DND-41 (cell line): ENCODE data around the gene ATG9A.

Experiments used
- ATAC-seq: fragments of 200-7000 bp; cut with Tn5 transposase; 3 replicates; pipeline ENCODE4 v1.9.1; 2021; ENCODE audit warnings: low read depth; ENCODE audit not compliant: insufficient read depth
- DNase-seq: peaks from one replicate; pipeline ENCODE4 v3.0.0-alpha.2; 2020
- H2AFZ ChIP-seq: 2 replicates; pipeline ENCODE4 v1.6.0; 2012; ENCODE audit warnings: low read depth, low read length
- H3K27ac ChIP-seq: 2 replicates; pipeline ENCODE4 v1.5.1; 2012; ENCODE audit warnings: low read length, inconsistent platforms
- H3K27me3 ChIP-seq: fragments of 200-600 bp; sonication (generic); 2 replicates; pipeline ENCODE4 v1.6.0; 2012; ENCODE audit warnings: low read length, mild to moderate bottlenecking, inconsistent platforms; ENCODE audit not compliant: insufficient read depth, poor library complexity
- H3K36me3 ChIP-seq: 2 replicates; pipeline ENCODE4 v1.5.1; 2012; ENCODE audit warnings: low read length, inconsistent platforms; ENCODE audit not compliant: insufficient read depth
- H3K4me1 ChIP-seq: 2 replicates; pipeline ENCODE4 v1.5.1; 2012; ENCODE audit warnings: mild to moderate bottlenecking, low read length; ENCODE audit not compliant: insufficient read depth
- H3K4me2 ChIP-seq: 2 replicates; pipeline ENCODE4 v1.6.0; 2012; ENCODE audit warnings: mild to moderate bottlenecking, moderate library complexity, low read length, inconsistent platforms; ENCODE audit not compliant: insufficient read depth
- H3K4me3 ChIP-seq, 2 experiments: fragments of 200-600 bp in 1 of 2; shearing (Covaris generic) in 1 of 2; 2 replicates each; pipeline ENCODE4 v1.5.1; 2012 to 2016; ENCODE audit warnings: inconsistent platforms in 2 of 2, low read length in 2 of 2, mild to moderate bottlenecking in 2 of 2, low read depth in 1 of 2, moderate library complexity in 1 of 2
- H3K79me2 ChIP-seq: 2 replicates; pipeline ENCODE4 v1.6.0; 2012; ENCODE audit warnings: low read length, inconsistent platforms; ENCODE audit not compliant: insufficient read depth
- H3K9ac ChIP-seq: 2 replicates; pipeline ENCODE4 v1.6.0; 2012; ENCODE audit warnings: low read depth, mild to moderate bottlenecking, inconsistent platforms, low read length, moderate library complexity
- H3K9me3 ChIP-seq: 2 replicates; pipeline ENCODE4 v1.5.1; 2012; ENCODE audit warnings: low read length, moderate library complexity, mild to moderate bottlenecking, inconsistent platforms; ENCODE audit not compliant: insufficient read depth, severe bottlenecking
- H4K20me1 ChIP-seq: 2 replicates; pipeline ENCODE4 v1.6.0; 2012; ENCODE audit warnings: low read length; ENCODE audit not compliant: insufficient read depth
- EZH2 ChIP-seq: IDR thresholded peaks from 3 replicates; pipeline ENCODE4 v1.6.1; 2012; ENCODE audit warnings: borderline replicate concordance, low read depth, mild to moderate bottlenecking, moderate library complexity, low read length, inconsistent platforms; ENCODE audit not compliant: severe bottlenecking
- TF ChIP-seq, protein P1 (sequence below): IDR thresholded peaks from 2 replicates; pipeline ENCODE4 v1.5.1; 2012; ENCODE audit warnings: borderline replicate concordance, low read length, moderate library complexity, mild to moderate bottlenecking; ENCODE audit not compliant: poor library complexity, severe bottlenecking; ENCODE audit errors: extremely low read depth

The ATG9A gene

DNA sequence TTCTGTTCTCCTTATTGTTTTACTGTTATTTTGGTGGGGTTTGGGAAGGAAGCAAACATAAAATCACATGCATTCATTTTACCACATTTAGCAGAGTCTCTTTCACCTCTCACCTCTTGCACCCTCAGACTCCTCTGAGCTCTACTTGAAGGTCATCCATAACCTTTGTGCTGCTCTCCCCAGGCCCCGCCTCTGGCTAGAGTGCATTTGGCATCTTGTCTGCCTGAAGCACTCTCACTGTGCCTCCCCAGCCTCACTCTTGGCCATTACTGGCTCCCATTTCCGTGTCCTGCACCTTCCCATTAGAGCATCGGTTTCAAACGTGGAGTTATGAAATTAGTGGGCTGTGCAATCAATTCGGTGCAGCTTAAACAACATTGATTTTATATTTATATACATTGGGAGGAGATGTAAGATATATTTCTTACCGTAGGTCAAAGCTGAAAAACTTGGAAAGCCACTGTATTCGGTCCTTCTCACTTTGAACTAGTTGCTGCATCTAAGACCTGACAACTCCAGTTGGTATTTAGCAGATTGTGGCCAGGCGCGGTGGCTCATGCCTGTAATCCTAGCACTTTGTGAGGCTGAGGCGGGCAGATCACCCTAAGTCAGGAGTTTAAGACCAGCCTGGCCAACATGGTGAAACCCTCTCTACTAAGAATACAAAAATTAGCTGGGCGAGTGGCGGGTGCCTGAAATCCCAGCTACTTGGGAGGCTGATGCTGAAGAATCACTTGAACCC lies 29.8 kb downstream of the ATG9A start:
- no peak overlapping the region for H3K4me3 ChIP-seq
- no peak overlapping the region for H3K27ac ChIP-seq
- no peaks in the 10 kb centered on the region for H3K9me3 ChIP-seq
- H3K36me3 ChIP-seq, result no peaks in the 10 kb centered on the region
- H2AFZ ChIP-seq, result no peak overlapping the region
- no peaks in the 10 kb centered on the region for H3K79me2 ChIP-seq
- TF ChIP-seq EZH2, result no peak
- TF ChIP-seq, protein P1, sequence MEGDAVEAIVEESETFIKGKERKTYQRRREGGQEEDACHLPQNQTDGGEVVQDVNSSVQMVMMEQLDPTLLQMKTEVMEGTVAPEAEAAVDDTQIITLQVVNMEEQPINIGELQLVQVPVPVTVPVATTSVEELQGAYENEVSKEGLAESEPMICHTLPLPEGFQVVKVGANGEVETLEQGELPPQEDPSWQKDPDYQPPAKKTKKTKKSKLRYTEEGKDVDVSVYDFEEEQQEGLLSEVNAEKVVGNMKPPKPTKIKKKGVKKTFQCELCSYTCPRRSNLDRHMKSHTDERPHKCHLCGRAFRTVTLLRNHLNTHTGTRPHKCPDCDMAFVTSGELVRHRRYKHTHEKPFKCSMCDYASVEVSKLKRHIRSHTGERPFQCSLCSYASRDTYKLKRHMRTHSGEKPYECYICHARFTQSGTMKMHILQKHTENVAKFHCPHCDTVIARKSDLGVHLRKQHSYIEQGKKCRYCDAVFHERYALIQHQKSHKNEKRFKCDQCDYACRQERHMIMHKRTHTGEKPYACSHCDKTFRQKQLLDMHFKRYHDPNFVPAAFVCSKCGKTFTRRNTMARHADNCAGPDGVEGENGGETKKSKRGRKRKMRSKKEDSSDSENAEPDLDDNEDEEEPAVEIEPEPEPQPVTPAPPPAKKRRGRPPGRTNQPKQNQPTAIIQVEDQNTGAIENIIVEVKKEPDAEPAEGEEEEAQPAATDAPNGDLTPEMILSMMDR, result no peak
- H4K20me1 ChIP-seq, result no peaks in the 10 kb centered on the region
- H3K27me3 ChIP-seq, result no peaks in the 10 kb centered on the region
- H3K9ac ChIP-seq, result no peak overlapping the region
- H3K4me1 ChIP-seq, result no peaks in the 10 kb centered on the region
- no peak for DNase-seq
- no peak overlapping the region for H3K4me2 ChIP-seq
- no peak for ATAC-seq

DNA sequence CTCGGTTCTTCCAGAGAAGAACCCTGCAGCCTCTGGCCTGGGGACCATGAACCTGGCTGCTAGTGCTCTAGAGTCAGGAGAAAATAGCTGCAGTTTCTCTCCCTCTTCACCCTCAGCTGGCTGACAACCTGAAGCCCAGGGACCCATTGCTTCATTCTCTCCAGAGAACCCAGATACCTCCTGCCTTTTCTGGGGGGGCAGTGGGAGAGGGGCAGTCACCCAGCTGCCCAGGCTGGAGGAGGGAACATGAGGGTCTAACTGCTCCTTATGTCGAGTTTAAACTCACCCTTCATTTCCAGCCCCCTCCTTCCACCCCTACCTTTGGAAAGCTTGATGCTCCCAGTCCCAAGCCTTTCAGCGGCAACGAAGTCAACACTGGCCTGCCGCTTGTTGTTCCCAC lies 30.5 kb downstream of the ATG9A start:
- no peak for TF ChIP-seq EZH2
- TF ChIP-seq, protein P1, result no peak
- ATAC-seq (no peak), DNase-seq (no peak)
- Histone ChIP-seq H3K27me3 (no peaks in the 10 kb centered on the region), H3K79me2 (no peaks in the 10 kb centered on the region), H3K9ac (no peak overlapping the region), H3K27ac (no peak overlapping the region), H2AFZ (no peak overlapping the region), H3K9me3 (no peaks in the 10 kb centered on the region), H3K4me3 (no peak overlapping the region), H3K4me2 (no peak overlapping the region), H4K20me1 (no peaks in the 10 kb centered on the region), H3K4me1 (no peaks in the 10 kb centered on the region), H3K36me3 (no peaks in the 10 kb centered on the region)

DNA sequence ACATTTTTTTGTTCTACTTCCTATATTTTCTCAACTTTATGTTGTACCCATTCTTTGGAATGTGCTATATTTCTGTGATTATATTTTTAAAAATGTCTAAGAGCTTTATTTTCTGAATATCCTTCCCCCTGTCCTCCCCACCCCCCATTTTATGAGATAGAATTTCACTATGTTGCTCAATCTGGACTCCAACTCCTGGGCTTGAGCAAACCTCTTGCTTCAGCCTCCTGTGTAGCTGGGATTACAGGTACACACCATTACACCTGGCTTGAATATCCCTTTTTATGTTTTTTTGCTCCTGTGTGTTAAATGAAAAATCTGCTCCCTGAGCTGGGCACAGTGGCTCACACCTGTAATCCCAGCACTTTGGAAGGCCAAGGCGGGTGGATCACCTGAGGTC lies 32.0 kb downstream of the ATG9A start:
- no peak for TF ChIP-seq EZH2
- TF ChIP-seq, protein P1, result no peak
- Histone ChIP-seq H3K4me1 (no peaks in the 10 kb centered on the region), H3K4me3 (no peak overlapping the region), H3K9me3 (no peaks in the 10 kb centered on the region), H3K4me2 (no peak overlapping the region), H3K36me3 (no peaks in the 10 kb centered on the region), H3K79me2 (no peaks in the 10 kb centered on the region), H3K9ac (no peak overlapping the region), H3K27me3 (no peaks in the 10 kb centered on the region), H4K20me1 (no peaks in the 10 kb centered on the region), H3K27ac (no peak overlapping the region), H2AFZ (no peak overlapping the region)
- no peak for ATAC-seq
- DNase-seq, result no peak
